ENCODE data around the gene TIMELESS. TPM values are rescaled to one million over a fixed set of nuclear protein-coding genes. Genes with fewer than 3 reads are reported as not detected.

Gene TIMELESS
- total and polyA plus RNA-seq, 9 of the 15 experiments (the other 6 are each of a cell fraction or from before 2014, with no cell fraction given): 11.9 to 59.2 (median 35.8) TPM

- TF ChIP-seq SMAD4 (CRISPR knock-in tag; conservative IDR thresholded peaks at IDR 0.05) (peak; percentile 67; the same call in 1 of the 2 replicates), GATAD2B (IDR thresholded peaks at IDR 0.05; ENCODE audit: borderline replicate concordance) (peak; percentile 21; the same call in 1 of the 2 replicates), BRCA1 (IDR thresholded peaks at IDR 0.05) (no peak), BRCA1 (CRISPR knock-in tag; IDR thresholded peaks at IDR 0.05) (no peak), USF1 (CRISPR knock-in tag; IDR thresholded peaks at IDR 0.05) (no peak), ZNF282 (CRISPR knock-in tag; IDR thresholded peaks at IDR 0.05) (no peak), YY1 (IDR thresholded peaks at IDR 0.05; ENCODE audit: borderline replicate concordance in 1 of 3, control insufficient read depth in 1 of 3, extremely low read depth in 1 of 3, insufficient read depth in 3 of 3, insufficient read length in 1 of 3, insufficient replicate concordance in 2 of 3, low read depth in 1 of 3, low read length in 2 of 3) (peak in 1 of 3 experiments; percentile 69), MTA2 (IDR thresholded peaks at IDR 0.05; ENCODE audit: low read depth) (peak; percentile 60), ZNF707 (CRISPR knock-in tag; conservative IDR thresholded peaks at IDR 0.05) (no peak), SPI1 (IDR thresholded peaks at IDR 0.05; ENCODE audit: borderline replicate concordance, low read depth, low read length) (peak; percentile 40; the same call in 1 of the 2 replicates), ZNF778 (CRISPR knock-in tag; IDR thresholded peaks at IDR 0.05) (no peak), CC2D1A (IDR thresholded peaks at IDR 0.05) (peak; percentile 92), ZNF696 (CRISPR knock-in tag; conservative IDR thresholded peaks at IDR 0.05) (no peak), ZNF77 (CRISPR knock-in tag; IDR thresholded peaks at IDR 0.05) (no peak), ZNF583 (CRISPR knock-in tag; IDR thresholded peaks at IDR 0.05) (no peak), AFF4 (CRISPR knock-in tag; IDR thresholded peaks at IDR 0.05) (no peak), FOXM1 (IDR thresholded peaks at IDR 0.05; ENCODE audit: low read depth) (peak; percentile 28; the same call in 1 of the 2 replicates), FOXM1 (CRISPR knock-in tag; IDR thresholded peaks at IDR 0.05; ENCODE audit: low read depth) (no peak), RBM34 (IDR thresholded peaks at IDR 0.05; ENCODE audit: borderline replicate concordance, insufficient read depth, low read length) (no peak)
These were observed 71.8 kb downstream of the TIMELESS start (continued) for GRCh38 chr12:56377310-56377988.
